ENCODE measurements around the gene SLC13A5.
"Not testable (repeated sequence)": the region's sequence is repeated elsewhere in the genome, so short reads cannot be mapped to it uniquely, and the experiment has no call there.

The SLC13A5 gene

GRCh38 chr17:6669479-6670212, 43.5 kb downstream of the SLC13A5 start:
- Histone ChIP-seq H3K4me1 (ENCODE audit: insufficient read depth, low read length) (no peaks in the 10 kb centered on the region), H3K9me3 (ENCODE audit: low read length) (no peaks in the 10 kb centered on the region), H3K27ac (ENCODE audit: low read depth, low read length) (no peak overlapping the region), H3K4me3 (ENCODE audit: low read depth in 1 of 2, low read length in 2 of 2) (no peak overlapping the region), H3K27me3 (ENCODE audit: control insufficient read depth in 1 of 2, insufficient read depth in 2 of 2, low read length in 2 of 2) (peaks cover 0 to 6% of the 10 kb centered on the region in 2 donors), H3K36me3 (ENCODE audit: insufficient read depth, low read length) (no peaks in the 10 kb centered on the region), H3K9ac (ENCODE audit: low read length) (no peak overlapping the region)

- Histone ChIP-seq H3K36me3 (ENCODE audit: insufficient read depth, low read length) (no peaks in the 10 kb centered on the region), H3K4me3 (ENCODE audit: low read depth in 1 of 2, low read length in 2 of 2) (no peak overlapping the region), H3K4me1 (ENCODE audit: insufficient read depth, low read length) (no peaks in the 10 kb centered on the region), H3K27me3 (ENCODE audit: control insufficient read depth in 1 of 2, insufficient read depth in 2 of 2, low read length in 2 of 2) (peaks cover 0 to 6% of the 10 kb centered on the region in 2 donors), H3K9ac (ENCODE audit: low read length) (no peak overlapping the region), H3K27ac (ENCODE audit: low read depth, low read length) (no peak overlapping the region), H3K9me3 (ENCODE audit: low read length) (no peaks in the 10 kb centered on the region)
Observed at GRCh38 chr17:6668727-6669425, 44.3 kb downstream of the SLC13A5 start.

- H3K36me3 ChIP-seq (ENCODE audit: insufficient read depth, low read length): no peaks in the 10 kb centered on the region
Observed at GRCh38 chr17:6668219-6668618, 45.0 kb downstream of the SLC13A5 start.

GRCh38 chr17:6667516-6667915, 45.7 kb downstream of the SLC13A5 start:
- Histone ChIP-seq H3K9ac (ENCODE audit: low read length) (no peak overlapping the region), H3K36me3 (ENCODE audit: insufficient read depth, low read length) (no peaks in the 10 kb centered on the region), H3K27me3 (ENCODE audit: control insufficient read depth in 1 of 2, insufficient read depth in 2 of 2, low read length in 2 of 2) (peaks cover 0 to 6% of the 10 kb centered on the region in 2 donors), H3K9me3 (ENCODE audit: low read length) (no peaks in the 10 kb centered on the region), H3K27ac (ENCODE audit: low read depth, low read length) (no peak overlapping the region), H3K4me3 (ENCODE audit: low read depth in 1 of 2, low read length in 2 of 2) (no peak overlapping the region), H3K4me1 (ENCODE audit: insufficient read depth, low read length) (no peaks in the 10 kb centered on the region)

More at GRCh38 chr17:6668219-6668618, 45.0 kb downstream of the SLC13A5 start:
- H3K9ac ChIP-seq (ENCODE audit: low read length): no peak overlapping the region
- H3K27ac ChIP-seq (ENCODE audit: low read depth, low read length): no peak overlapping the region
- no peak overlapping the region for H3K4me3 ChIP-seq (ENCODE audit: low read depth in 1 of 2, low read length in 2 of 2)
- no peaks in the 10 kb centered on the region for H3K4me1 ChIP-seq (ENCODE audit: insufficient read depth, low read length)
- H3K27me3 ChIP-seq (ENCODE audit: control insufficient read depth in 1 of 2, insufficient read depth in 2 of 2, low read length in 2 of 2): peaks cover 0 to 6% of the 10 kb centered on the region in 2 donors
- no peaks in the 10 kb centered on the region for H3K9me3 ChIP-seq (ENCODE audit: low read length)

- Histone ChIP-seq H3K4me1 (ENCODE audit: insufficient read depth, low read length) (no peaks in the 10 kb centered on the region), H3K9ac (ENCODE audit: low read length) (no peak overlapping the region), H3K27ac (ENCODE audit: low read depth, low read length) (no peak overlapping the region), H3K27me3 (ENCODE audit: control insufficient read depth in 1 of 2, insufficient read depth in 2 of 2, low read length in 2 of 2) (peaks cover 0 to 6% of the 10 kb centered on the region in 2 donors), H3K4me3 (ENCODE audit: low read depth in 1 of 2, low read length in 2 of 2) (no peak overlapping the region), H3K36me3 (ENCODE audit: insufficient read depth, low read length) (no peaks in the 10 kb centered on the region), H3K9me3 (ENCODE audit: low read length) (no peaks in the 10 kb centered on the region)
Observed at GRCh38 chr17:6666557-6666956, 46.6 kb downstream of the SLC13A5 start.

GRCh38 chr17:6666077-6666521, 47.1 kb downstream of the SLC13A5 start:
- no peak overlapping the region for H3K9ac ChIP-seq (ENCODE audit: low read length)
- H3K27ac ChIP-seq (ENCODE audit: low read depth, low read length): no peak overlapping the region

GRCh38 chr17:6663200-6663599, 50.0 kb downstream of the SLC13A5 start:
- H3K4me1 ChIP-seq (ENCODE audit: insufficient read depth, low read length); H3K4me3 ChIP-seq (ENCODE audit: low read depth in 1 of 2, low read length in 2 of 2); H3K27ac ChIP-seq (ENCODE audit: low read depth, low read length); H3K9me3 ChIP-seq (ENCODE audit: low read length); H3K9ac ChIP-seq (ENCODE audit: low read length); H3K27me3 ChIP-seq (ENCODE audit: control insufficient read depth in 1 of 2, insufficient read depth in 2 of 2, low read length in 2 of 2); H3K36me3 ChIP-seq (ENCODE audit: insufficient read depth, low read length): not testable (repeated sequence)

More at GRCh38 chr17:6666077-6666521, 47.1 kb downstream of the SLC13A5 start:
- Histone ChIP-seq H3K4me1 (ENCODE audit: insufficient read depth, low read length) (no peaks in the 10 kb centered on the region), H3K27me3 (ENCODE audit: control insufficient read depth in 1 of 2, insufficient read depth in 2 of 2, low read length in 2 of 2) (peaks cover 0 to 6% of the 10 kb centered on the region in 2 donors), H3K4me3 (ENCODE audit: low read depth in 1 of 2, low read length in 2 of 2) (no peak overlapping the region), H3K9me3 (ENCODE audit: low read length) (no peaks in the 10 kb centered on the region), H3K36me3 (ENCODE audit: insufficient read depth, low read length) (no peaks in the 10 kb centered on the region)

- H3K9ac ChIP-seq (ENCODE audit: low read length): no peak overlapping the region
- no peaks in the 10 kb centered on the region for H3K9me3 ChIP-seq (ENCODE audit: low read length)
- no peaks in the 10 kb centered on the region for H3K4me1 ChIP-seq (ENCODE audit: insufficient read depth, low read length)
- H3K36me3 ChIP-seq (ENCODE audit: insufficient read depth, low read length): no peaks in the 10 kb centered on the region
- no peak overlapping the region for H3K4me3 ChIP-seq (ENCODE audit: low read depth in 1 of 2, low read length in 2 of 2)
- no peak overlapping the region for H3K27ac ChIP-seq (ENCODE audit: low read depth, low read length)
- H3K27me3 ChIP-seq (ENCODE audit: control insufficient read depth in 1 of 2, insufficient read depth in 2 of 2, low read length in 2 of 2): peaks cover 0 to 5% of the 10 kb centered on the region in 2 donors
Observed at GRCh38 chr17:6661464-6661848, 51.7 kb downstream of the SLC13A5 start.

GRCh38 chr17:6660805-6661463, 52.2 kb downstream of the SLC13A5 start:
- Histone ChIP-seq H3K27me3 (ENCODE audit: control insufficient read depth in 1 of 2, insufficient read depth in 2 of 2, low read length in 2 of 2) (peaks cover 0 to 5% of the 10 kb centered on the region in 2 donors), H3K27ac (ENCODE audit: low read depth, low read length) (no peak overlapping the region), H3K4me3 (ENCODE audit: low read depth in 1 of 2, low read length in 2 of 2) (no peak overlapping the region)

GRCh38 chr17:6660101-6660500, 53.1 kb downstream of the SLC13A5 start:
- Histone ChIP-seq H3K36me3 (ENCODE audit: insufficient read depth, low read length) (no peaks in the 10 kb centered on the region), H3K9me3 (ENCODE audit: low read length) (no peaks in the 10 kb centered on the region)

More at GRCh38 chr17:6660805-6661463, 52.2 kb downstream of the SLC13A5 start:
- Histone ChIP-seq H3K36me3 (ENCODE audit: insufficient read depth, low read length) (no peaks in the 10 kb centered on the region), H3K9me3 (ENCODE audit: low read length) (no peaks in the 10 kb centered on the region), H3K4me1 (ENCODE audit: insufficient read depth, low read length) (no peaks in the 10 kb centered on the region), H3K9ac (ENCODE audit: low read length) (no peak overlapping the region)

GRCh38 chr17:6658411-6658810, 54.8 kb downstream of the SLC13A5 start:
- H3K9ac ChIP-seq (ENCODE audit: low read length); H3K4me3 ChIP-seq (ENCODE audit: low read depth in 1 of 2, low read length in 2 of 2); H3K4me1 ChIP-seq (ENCODE audit: insufficient read depth, low read length); H3K9me3 ChIP-seq (ENCODE audit: low read length); H3K36me3 ChIP-seq (ENCODE audit: insufficient read depth, low read length); H3K27ac ChIP-seq (ENCODE audit: low read depth, low read length): not testable (repeated sequence)
- H3K27me3 ChIP-seq (ENCODE audit: control insufficient read depth in 1 of 2, insufficient read depth in 2 of 2, low read length in 2 of 2): peaks cover 12 to 18% of the 10 kb centered on the region in 2 donors

More at GRCh38 chr17:6660101-6660500, 53.1 kb downstream of the SLC13A5 start:
- Histone ChIP-seq H3K27ac (ENCODE audit: low read depth, low read length) (no peak overlapping the region), H3K27me3 (ENCODE audit: control insufficient read depth in 1 of 2, insufficient read depth in 2 of 2, low read length in 2 of 2) (peaks cover 4 to 10% of the 10 kb centered on the region in 2 donors), H3K9ac (ENCODE audit: low read length) (no peak overlapping the region), H3K4me3 (ENCODE audit: low read depth in 1 of 2, low read length in 2 of 2) (no peak overlapping the region), H3K4me1 (ENCODE audit: insufficient read depth, low read length) (no peaks in the 10 kb centered on the region)
